Measurements from ENCODE around the gene KLRC3.
"Not testable (repeated sequence)": the region's sequence is repeated elsewhere in the genome, so short reads cannot be mapped to it uniquely, and the experiment has no call there.

Gene KLRC3

GRCh38 chr12:10368206-10369171 is 51.9 kb downstream of the KLRC3 start:
- no peak for DNase-seq (ENCODE audit: low read depth)

GRCh38 chr12:10367714-10368113 is 52.7 kb downstream of the KLRC3 start:
- not testable (repeated sequence) for DNase-seq (ENCODE audit: low read depth)

GRCh38 chr12:10366875-10367274 is 53.5 kb downstream of the KLRC3 start:
- peak; percentile 38 for DNase-seq (ENCODE audit: low read depth)

GRCh38 chr12:10365696-10366405 is 54.5 kb downstream of the KLRC3 start:
- no peak for DNase-seq (ENCODE audit: low read depth)

GRCh38 chr12:10364815-10365622 is 55.4 kb downstream of the KLRC3 start:
- peak; percentile 87 for DNase-seq (ENCODE audit: low read depth)

GRCh38 chr12:10363914-10364814 is 56.2 kb downstream of the KLRC3 start:
- peak; percentile 48 for DNase-seq (ENCODE audit: low read depth)

GRCh38 chr12:10363658-10363913 is 56.8 kb downstream of the KLRC3 start:
- no peak for DNase-seq (ENCODE audit: low read depth)

GRCh38 chr12:10362828-10363657 is 57.4 kb downstream of the KLRC3 start:
- DNase-seq (ENCODE audit: low read depth): peak; percentile 56

- no peak for DNase-seq (ENCODE audit: low read depth)
These were observed 58.1 kb downstream of the KLRC3 start for GRCh38 chr12:10362325-10362724.

Data from amniotic epithelial cell (primary cell).